HepG2 (cell line): Measurements from ENCODE around the gene UNC5A. TPM values are rescaled to one million over a fixed set of nuclear protein-coding genes. Genes with fewer than 3 reads are reported as not detected.

ENCODE experiments used
- CHD2 ChIP-seq: IDR thresholded peaks from 2 replicates; pipeline ENCODE4 v1.6.1; 2011; ENCODE audit warnings: low read depth, low read length, improper control_type of control experiment
- EEA1 ChIP-seq: sonication (generic); formaldehyde crosslinking; IDR thresholded peaks from 2 replicates; pipeline ENCODE4 v1.5.1; 2020; ENCODE audit warnings: mild to moderate bottlenecking, missing genetic modification reagents, borderline replicate concordance
- ESRRA ChIP-seq: sonication (generic); formaldehyde crosslinking; IDR thresholded peaks from 2 replicates; pipeline ENCODE4 v1.5.1; 2020; ENCODE audit warnings: mild to moderate bottlenecking, low read depth, missing genetic modification reagents
- RFXAP ChIP-seq: sonication (generic); formaldehyde crosslinking; IDR thresholded peaks from 2 replicates; pipeline ENCODE4 v1.4.0; 2020; ENCODE audit warnings: missing genetic modification reagents, borderline replicate concordance
- SMAD1 ChIP-seq: sonication (generic); formaldehyde crosslinking; IDR thresholded peaks from 2 replicates; pipeline ENCODE4 v1.4.0; 2020; ENCODE audit warnings: missing genetic modification reagents, low read depth, mild to moderate bottlenecking, borderline replicate concordance
- SMAD3 ChIP-seq: sonication (generic); formaldehyde crosslinking; IDR thresholded peaks from 2 replicates; pipeline ENCODE4 v1.4.0; 2020; ENCODE audit warnings: missing genetic modification reagents
- ZFP41 ChIP-seq: sonication (generic); formaldehyde crosslinking; IDR thresholded peaks from 2 replicates; pipeline ENCODE4 v1.4.0; 2020; ENCODE audit warnings: mild to moderate bottlenecking, missing genetic modification reagents, borderline replicate concordance
- ZNF260 ChIP-seq: sonication (generic); formaldehyde crosslinking; IDR thresholded peaks from 2 replicates; pipeline ENCODE4 v1.4.0; 2020; ENCODE audit warnings: missing genetic modification reagents, low read depth, mild to moderate bottlenecking, borderline replicate concordance
- ZSCAN9 ChIP-seq: IDR thresholded peaks from 2 replicates; pipeline ENCODE4 v1.6.1; 2016; ENCODE audit warnings: borderline replicate concordance
- polyA plus RNA-seq, 8 experiments: library from polyadenylated mRNA; depleted of rRNA in 3 of 8; stranded (reverse) in 7 of 8; unstranded in 1 of 8; fragments of >200 nt; fragmentation: Illumina TruSeq in 4 of 8; extraction: Trizol in 4 of 8; gene quantifications; 2 replicates each; pipeline versions ENCODE4 v1.2.1 to v1.2.3, GENCODE V29; 2011 to 2016; ENCODE audit warnings: low read depth in 4 of 8, missing spikeins in 1 of 8, mixed read lengths in 1 of 8; ENCODE audit not compliant: insufficient read depth in 1 of 8
- total RNA-seq, 5 experiments: library from RNA; depleted of rRNA; stranded (reverse); fragments of >200 nt; fragmentation: Illumina TruSeq; extraction: Trizol; gene quantifications; 2 replicates each; pipeline ENCODE4 v1.2.3, GENCODE V29; 2016; ENCODE audit warnings: low read depth in 1 of 5
- TF ChIP-seq, protein P1 (sequence below): sonication (generic); formaldehyde crosslinking; IDR thresholded peaks from 2 replicates; pipeline ENCODE4 v1.4.0; 2020; ENCODE audit warnings: mild to moderate bottlenecking, missing genetic modification reagents
- TF ChIP-seq, protein P2 (sequence below): sonication (generic); formaldehyde crosslinking; IDR thresholded peaks from 2 replicates; pipeline ENCODE4 v1.5.0; 2020; ENCODE audit warnings: mild to moderate bottlenecking, missing genetic modification reagents, borderline replicate concordance

Gene UNC5A
- total and polyA plus RNA-seq, 2 of the 13 experiments (the other 11 are each of a cell fraction or from before 2014, with no cell fraction given), result not detected

DNA sequence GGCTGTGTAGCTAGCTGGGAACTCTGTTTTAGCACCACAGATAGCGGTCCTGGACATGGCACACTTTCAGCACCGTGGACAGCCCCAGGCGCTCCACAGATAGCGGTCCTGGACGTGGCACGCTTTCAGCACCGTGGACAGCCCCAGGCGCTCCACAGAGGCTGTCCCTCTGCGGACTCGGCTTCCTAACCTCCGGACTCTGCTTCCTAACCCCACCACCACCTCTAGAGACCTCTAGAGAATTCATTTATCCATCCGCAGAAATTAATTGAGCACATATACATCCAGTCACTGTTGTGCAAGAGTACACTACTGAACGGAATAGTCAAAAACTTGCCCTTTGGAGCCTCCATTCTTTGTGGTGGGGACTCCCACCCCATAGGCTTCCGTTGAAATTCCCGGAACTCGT, 27.4 kb downstream of the UNC5A start (continued):
- TF ChIP-seq SMAD1 (CRISPR knock-in tag) (peak; percentile 100), ZNF260 (CRISPR knock-in tag) (peak; percentile 87; the same call in 1 of the 2 replicates), ZFP41 (peak; percentile 100), ESRRA (CRISPR knock-in tag) (peak; percentile 98), ZSCAN9 (CRISPR knock-in tag) (peak; percentile 100), SMAD3 (CRISPR knock-in tag) (peak; percentile 100), EEA1 (CRISPR knock-in tag) (peak; percentile 100), RFXAP (peak; percentile 99), CHD2 (no peak)
- TF ChIP-seq, protein P1, sequence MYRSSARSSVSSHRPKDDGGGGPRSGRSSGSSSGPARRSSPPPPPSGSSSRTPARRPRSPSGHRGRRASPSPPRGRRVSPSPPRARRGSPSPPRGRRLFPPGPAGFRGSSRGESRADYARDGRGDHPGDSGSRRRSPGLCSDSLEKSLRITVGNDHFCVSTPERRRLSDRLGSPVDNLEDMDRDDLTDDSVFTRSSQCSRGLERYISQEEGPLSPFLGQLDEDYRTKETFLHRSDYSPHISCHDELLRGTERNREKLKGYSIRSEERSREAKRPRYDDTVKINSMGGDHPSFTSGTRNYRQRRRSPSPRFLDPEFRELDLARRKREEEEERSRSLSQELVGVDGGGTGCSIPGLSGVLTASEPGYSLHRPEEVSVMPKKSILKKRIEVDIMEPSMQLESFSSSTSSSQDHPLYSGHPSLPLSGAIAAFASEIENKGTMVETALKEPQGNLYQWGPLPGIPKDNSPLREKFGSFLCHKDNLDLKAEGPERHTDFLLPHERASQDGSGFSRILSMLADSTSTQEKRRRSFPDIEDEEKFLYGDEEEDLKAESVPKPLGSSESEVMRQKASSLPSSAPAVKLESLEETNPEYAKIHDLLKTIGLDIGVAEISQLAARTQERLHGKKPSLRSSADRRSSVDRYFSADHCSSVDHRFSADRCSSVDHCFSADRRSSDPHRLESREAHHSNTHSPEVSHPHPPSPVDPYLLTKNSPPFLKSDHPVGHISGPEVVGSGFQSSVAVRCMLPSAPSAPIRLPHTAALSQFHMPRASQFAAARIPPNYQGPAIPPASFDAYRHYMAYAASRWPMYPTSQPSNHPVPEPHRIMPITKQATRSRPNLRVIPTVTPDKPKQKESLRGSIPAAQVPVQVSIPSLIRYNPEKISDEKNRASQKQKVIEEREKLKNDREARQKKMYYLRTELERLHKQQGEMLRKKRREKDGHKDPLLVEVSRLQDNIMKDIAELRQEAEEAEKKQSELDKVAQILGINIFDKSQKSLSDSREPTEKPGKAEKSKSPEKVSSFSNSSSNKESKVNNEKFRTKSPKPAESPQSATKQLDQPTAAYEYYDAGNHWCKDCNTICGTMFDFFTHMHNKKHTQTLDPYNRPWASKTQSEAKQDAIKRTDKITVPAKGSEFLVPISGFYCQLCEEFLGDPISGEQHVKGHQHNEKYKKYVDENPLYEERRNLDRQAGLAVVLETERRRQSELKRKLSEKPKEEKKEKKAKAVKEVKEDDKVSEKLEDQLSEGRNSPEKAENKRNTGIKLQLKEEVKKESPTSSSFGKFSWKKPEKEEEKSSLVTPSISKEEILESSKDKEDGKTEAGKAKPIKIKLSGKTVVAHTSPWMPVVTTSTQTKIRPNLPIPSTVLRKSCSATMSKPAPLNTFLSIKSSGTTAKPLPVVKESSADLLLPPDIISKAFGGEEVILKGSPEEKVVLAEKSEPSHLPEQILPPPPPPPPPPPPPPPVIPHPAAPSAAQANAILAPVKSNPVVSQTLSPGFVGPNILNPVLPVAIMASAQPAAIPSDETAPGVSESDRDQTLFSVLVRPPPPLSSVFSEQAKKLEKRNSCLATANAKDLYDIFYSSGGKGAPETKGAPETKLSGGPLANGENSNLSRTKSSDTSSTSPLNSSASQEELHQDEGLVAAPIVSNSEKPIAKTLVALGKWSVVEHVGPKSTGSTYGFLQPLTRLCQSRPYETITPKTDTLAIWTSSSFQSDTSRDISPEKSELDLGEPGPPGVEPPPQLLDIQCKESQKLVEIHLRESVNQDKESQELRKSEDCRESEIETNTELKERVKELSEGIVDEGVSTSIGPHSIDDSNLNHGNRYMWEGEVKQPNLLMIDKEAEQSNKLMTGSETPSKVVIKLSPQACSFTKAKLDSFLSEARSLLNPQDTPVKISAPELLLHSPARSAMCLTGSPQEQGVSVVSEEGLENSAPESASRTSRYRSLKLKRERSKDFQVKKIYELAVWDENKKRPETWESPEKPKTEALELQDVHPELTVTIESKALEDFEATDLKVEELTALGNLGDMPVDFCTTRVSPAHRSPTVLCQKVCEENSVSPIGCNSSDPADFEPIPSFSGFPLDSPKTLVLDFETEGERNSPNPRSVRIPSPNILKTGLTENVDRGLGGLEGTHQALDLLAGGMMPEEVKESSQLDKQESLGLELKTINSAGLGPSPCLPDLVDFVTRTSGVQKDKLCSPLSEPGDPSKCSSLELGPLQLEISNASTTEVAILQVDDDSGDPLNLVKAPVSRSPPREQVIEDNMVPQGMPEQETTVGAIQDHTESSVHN (CRISPR knock-in tag), result peak; percentile 100
- TF ChIP-seq, protein P2, sequence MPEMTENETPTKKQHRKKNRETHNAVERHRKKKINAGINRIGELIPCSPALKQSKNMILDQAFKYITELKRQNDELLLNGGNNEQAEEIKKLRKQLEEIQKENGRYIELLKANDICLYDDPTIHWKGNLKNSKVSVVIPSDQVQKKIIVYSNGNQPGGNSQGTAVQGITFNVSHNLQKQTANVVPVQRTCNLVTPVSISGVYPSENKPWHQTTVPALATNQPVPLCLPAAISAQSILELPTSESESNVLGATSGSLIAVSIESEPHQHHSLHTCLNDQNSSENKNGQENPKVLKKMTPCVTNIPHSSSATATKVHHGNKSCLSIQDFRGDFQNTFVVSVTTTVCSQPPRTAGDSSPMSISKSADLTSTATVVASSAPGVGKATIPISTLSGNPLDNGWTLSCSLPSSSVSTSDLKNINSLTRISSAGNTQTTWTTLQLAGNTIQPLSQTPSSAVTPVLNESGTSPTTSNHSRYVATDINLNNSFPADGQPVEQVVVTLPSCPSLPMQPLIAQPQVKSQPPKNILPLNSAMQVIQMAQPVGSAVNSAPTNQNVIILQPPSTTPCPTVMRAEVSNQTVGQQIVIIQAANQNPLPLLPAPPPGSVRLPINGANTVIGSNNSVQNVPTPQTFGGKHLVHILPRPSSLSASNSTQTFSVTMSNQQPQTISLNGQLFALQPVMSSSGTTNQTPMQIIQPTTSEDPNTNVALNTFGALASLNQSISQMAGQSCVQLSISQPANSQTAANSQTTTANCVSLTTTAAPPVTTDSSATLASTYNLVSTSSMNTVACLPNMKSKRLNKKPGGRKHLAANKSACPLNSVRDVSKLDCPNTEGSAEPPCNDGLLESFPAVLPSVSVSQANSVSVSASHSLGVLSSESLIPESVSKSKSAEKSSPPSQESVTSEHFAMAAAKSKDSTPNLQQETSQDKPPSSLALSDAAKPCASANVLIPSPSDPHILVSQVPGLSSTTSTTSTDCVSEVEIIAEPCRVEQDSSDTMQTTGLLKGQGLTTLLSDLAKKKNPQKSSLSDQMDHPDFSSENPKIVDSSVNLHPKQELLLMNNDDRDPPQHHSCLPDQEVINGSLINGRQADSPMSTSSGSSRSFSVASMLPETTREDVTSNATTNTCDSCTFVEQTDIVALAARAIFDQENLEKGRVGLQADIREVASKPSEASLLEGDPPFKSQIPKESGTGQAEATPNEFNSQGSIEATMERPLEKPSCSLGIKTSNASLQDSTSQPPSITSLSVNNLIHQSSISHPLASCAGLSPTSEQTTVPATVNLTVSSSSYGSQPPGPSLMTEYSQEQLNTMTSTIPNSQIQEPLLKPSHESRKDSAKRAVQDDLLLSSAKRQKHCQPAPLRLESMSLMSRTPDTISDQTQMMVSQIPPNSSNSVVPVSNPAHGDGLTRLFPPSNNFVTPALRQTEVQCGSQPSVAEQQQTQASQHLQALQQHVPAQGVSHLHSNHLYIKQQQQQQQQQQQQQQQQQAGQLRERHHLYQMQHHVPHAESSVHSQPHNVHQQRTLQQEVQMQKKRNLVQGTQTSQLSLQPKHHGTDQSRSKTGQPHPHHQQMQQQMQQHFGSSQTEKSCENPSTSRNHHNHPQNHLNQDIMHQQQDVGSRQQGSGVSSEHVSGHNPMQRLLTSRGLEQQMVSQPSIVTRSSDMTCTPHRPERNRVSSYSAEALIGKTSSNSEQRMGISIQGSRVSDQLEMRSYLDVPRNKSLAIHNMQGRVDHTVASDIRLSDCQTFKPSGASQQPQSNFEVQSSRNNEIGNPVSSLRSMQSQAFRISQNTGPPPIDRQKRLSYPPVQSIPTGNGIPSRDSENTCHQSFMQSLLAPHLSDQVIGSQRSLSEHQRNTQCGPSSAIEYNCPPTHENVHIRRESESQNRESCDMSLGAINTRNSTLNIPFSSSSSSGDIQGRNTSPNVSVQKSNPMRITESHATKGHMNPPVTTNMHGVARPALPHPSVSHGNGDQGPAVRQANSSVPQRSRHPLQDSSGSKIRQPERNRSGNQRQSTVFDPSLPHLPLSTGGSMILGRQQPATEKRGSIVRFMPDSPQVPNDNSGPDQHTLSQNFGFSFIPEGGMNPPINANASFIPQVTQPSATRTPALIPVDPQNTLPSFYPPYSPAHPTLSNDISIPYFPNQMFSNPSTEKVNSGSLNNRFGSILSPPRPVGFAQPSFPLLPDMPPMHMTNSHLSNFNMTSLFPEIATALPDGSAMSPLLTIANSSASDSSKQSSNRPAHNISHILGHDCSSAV (CRISPR knock-in tag), result peak; percentile 99
